D721Med (cell line): ENCODE measurements around the gene DNAJB6.

ENCODE experiments used
- DNase-seq: peaks from one replicate; pipeline ENCODE4 v3.0.0; 2011; ENCODE audit warnings: low spot score; ENCODE audit not compliant: insufficient read length
- FAIRE-seq: peaks from 2 replicates; lab custom pipeline; 2011; peaks lifted over from hg19 to GRCh38; lab: Jason Lieb, UNC
- CTCF ChIP-seq: IDR thresholded peaks from 2 replicates; pipeline ENCODE4 v1.5.1; 2012; ENCODE audit warnings: mild to moderate bottlenecking, control low read depth; ENCODE audit not compliant: insufficient read depth; ENCODE audit errors: missing control alignments

Gene DNAJB6

GRCh38 chr7:157401567-157402387, 65.0 kb downstream of the DNAJB6 start:
- DNase-seq (no peak), FAIRE-seq (no peak)
- no peak for TF ChIP-seq CTCF

- DNase-seq (no peak), FAIRE-seq (no peak)
- TF ChIP-seq CTCF = no peak
These were observed 65.5 kb downstream of the DNAJB6 start for GRCh38 chr7:157402388-157402703.

GRCh38 chr7:157402911-157403534, 66.2 kb downstream of the DNAJB6 start:
- DNase-seq = no peak

GRCh38 chr7:157403646-157404401, 67.0 kb downstream of the DNAJB6 start:
- DNase-seq (no peak), FAIRE-seq (no peak)
- TF ChIP-seq CTCF = no peak

More at GRCh38 chr7:157402911-157403534, 66.2 kb downstream of the DNAJB6 start:
- no peak for FAIRE-seq
- TF ChIP-seq CTCF = no peak

GRCh38 chr7:157404845-157405481, 68.2 kb downstream of the DNAJB6 start:
- no peak for TF ChIP-seq CTCF
- DNase-seq (no peak), FAIRE-seq (no peak)

GRCh38 chr7:157405501-157405900, 68.7 kb downstream of the DNAJB6 start:
- no peak for DNase-seq
- TF ChIP-seq CTCF = no peak
- FAIRE-seq = no peak
